Activated CD8-positive, alpha-beta memory T cell treated with anti-CD3 and anti-CD28 coated beads, Interleukin-2, amount 10 ng/mL, durations not matched to agents 7 days and 5 days (primary cell): Measurements from ENCODE around the gene C19orf85. TPM values are rescaled to one million over a fixed set of nuclear protein-coding genes. Genes with fewer than 3 reads are reported as not detected.

Source experiments
- ATAC-seq: fragments of 150-1000 bp; cut with Tn5 transposase; one replicate; pipeline ENCODE4 v1.10.0; 2021; ENCODE audit warnings: moderate library complexity
- CTCF ChIA-PET: fragments of 350-600 bp; sonication (Branson Sonifier 250); formaldehyde crosslinking; loops from one replicate; lab custom pipeline; 2021; ENCODE audit warnings: antibody characterized with exemption; lab: Charles Lee
- DNase-seq: peaks from one replicate; pipeline ENCODE4 v3.0.0-alpha.2; 2020
- H3K27ac Mint-ChIP-seq: one replicate; pipeline ENCODE4 v1.8.0; 2021; ENCODE audit warnings: mild to moderate bottlenecking, mixed read lengths
- H3K27me3 Mint-ChIP-seq: one replicate; pipeline ENCODE4 v1.8.0; 2021; ENCODE audit warnings: mixed read lengths
- H3K36me3 Mint-ChIP-seq: one replicate; pipeline ENCODE4 v1.8.0; 2021; ENCODE audit warnings: mild to moderate bottlenecking, mixed read lengths
- H3K4me1 Mint-ChIP-seq: one replicate; pipeline ENCODE4 v1.8.0; 2021; ENCODE audit warnings: mixed read lengths
- H3K4me3 Mint-ChIP-seq: one replicate; pipeline ENCODE4 v1.8.0; 2021; ENCODE audit warnings: mild to moderate bottlenecking, moderate library complexity, mixed read lengths
- H3K9me3 Mint-ChIP-seq: one replicate; pipeline ENCODE4 v1.8.0; 2022; ENCODE audit warnings: low read depth, mixed read lengths
- total RNA-seq, 2 experiments: library from RNA; stranded (reverse); gene quantifications; one replicate each; pipeline ENCODE4 v1.2.3, GENCODE V29; 2021

The C19orf85 gene
- total RNA-seq, 2 experiments from 2014 or later: not detected

DNA sequence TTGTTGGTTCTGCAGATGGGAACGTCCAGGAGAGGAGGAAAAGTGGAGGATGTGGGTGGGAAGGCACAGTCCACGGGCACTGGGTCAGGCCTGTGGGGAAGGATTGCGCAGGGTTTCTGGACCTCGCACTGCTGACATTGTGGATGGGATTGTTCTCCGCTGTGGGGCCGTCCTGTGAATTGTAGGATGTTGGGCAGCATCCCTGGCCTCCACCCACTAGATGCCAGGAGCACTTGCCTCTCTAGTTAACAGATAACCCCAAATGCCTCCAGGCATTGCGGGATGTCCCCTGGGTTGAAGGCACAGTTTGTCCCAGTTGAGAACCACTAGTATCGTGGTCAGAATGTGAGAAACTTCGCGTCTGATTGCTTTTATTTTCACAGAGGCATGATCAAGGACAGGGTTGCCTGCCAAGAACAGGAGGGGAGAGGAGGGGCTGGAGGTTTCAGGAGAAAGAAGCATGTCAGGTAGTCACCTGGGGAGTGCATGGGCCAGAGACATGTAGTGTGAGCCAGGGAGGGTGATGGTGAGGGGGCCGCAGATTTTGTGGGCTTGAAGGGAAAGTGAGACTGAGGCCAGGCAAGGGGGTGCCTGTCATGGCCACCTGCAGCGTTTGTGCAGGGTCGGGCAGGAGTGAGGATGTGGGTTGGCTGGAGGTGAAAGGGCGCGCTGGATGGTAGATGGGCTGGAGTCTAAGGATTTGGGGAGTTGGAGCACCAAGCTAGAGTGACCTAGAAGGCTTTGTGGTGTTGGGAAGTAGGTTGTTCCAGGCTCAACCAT lies 15.1 kb upstream of the C19orf85 start:
- no peak for ATAC-seq
- CTCF ChIA-PET: interaction anchor here (1.7 to 7.5 kb wide), 2 partner anchors 12 to 25 kb away, joined by 5 to 47 read pairs; no protein-coding TSS in a partner anchor
- H3K27ac Mint-ChIP-seq: no peak overlapping the region
- peaks cover 35% of the 10 kb centered on the region for H3K4me1 Mint-ChIP-seq
- no peaks in the 10 kb centered on the region for H3K27me3 Mint-ChIP-seq
- H3K9me3 Mint-ChIP-seq: no peaks in the 10 kb centered on the region
- no peak overlapping the region for H3K4me3 Mint-ChIP-seq
- peaks cover 2% of the 10 kb centered on the region for H3K36me3 Mint-ChIP-seq
- DNase-seq: no peak

DNA sequence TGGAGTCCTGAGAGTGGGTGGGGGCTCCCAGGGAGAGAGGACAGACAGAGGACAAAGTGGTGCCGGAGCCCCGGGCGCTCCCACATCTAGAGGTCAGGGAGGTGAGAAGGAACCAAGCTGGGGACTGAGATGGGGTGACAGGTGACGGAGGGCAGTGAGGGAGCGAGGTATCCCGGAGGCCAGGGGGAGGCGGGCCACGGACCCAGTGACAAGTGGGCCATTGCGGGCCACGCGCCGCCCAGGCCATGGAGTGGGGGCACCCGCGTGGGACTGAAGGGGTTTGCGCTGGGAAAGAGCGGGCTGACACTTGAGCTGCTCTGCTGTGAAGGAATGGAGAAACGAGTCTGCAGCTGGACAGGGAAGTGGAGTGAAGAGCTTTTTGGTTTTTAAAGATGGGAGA lies 14.5 kb upstream of the C19orf85 start:
- ATAC-seq (no peak), DNase-seq (no peak)
- H3K27ac Mint-ChIP-seq: no peak overlapping the region
- H3K9me3 Mint-ChIP-seq: no peaks in the 10 kb centered on the region
- H3K4me3 Mint-ChIP-seq: peak overlapping the region; percentile 29
- H3K36me3 Mint-ChIP-seq: peaks cover 2% of the 10 kb centered on the region
- peaks cover 34% of the 10 kb centered on the region for H3K4me1 Mint-ChIP-seq
- CTCF ChIA-PET: interaction anchor here (1.7 to 7.5 kb wide), 2 partner anchors 11 to 25 kb away, joined by 5 to 47 read pairs; no protein-coding TSS in a partner anchor
- no peaks in the 10 kb centered on the region for H3K27me3 Mint-ChIP-seq

DNA sequence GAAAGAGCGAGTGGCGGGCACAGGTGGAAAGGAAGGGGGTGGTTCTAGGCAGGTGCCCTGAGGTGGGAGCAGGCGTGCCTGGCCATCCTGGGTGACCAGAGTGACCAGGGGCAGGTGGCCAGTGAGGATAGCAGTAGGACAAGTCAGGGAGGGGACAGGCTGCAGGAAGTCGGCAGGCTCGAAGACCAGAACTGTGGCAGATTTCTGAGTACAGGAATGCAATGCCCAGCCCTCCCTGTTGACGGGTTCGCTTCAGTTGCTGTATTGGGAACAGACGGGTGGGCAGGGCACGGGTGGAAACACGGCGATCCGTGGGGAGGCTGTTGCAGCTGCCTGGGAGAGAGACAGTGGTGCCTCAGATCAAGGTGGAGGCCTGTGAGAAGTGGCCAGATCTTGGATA lies 13.8 kb upstream of the C19orf85 start:
- Mint-ChIP-seq H3K36me3 (peaks cover 2% of the 10 kb centered on the region), H3K27ac (no peak overlapping the region), H3K9me3 (no peaks in the 10 kb centered on the region), H3K27me3 (no peaks in the 10 kb centered on the region), H3K4me3 (peak overlapping the region; percentile 51), H3K4me1 (peaks cover 34% of the 10 kb centered on the region)
- no peak for DNase-seq
- ATAC-seq: no peak
- CTCF ChIA-PET: interaction anchor here (1.7 to 7.5 kb wide), 3 partner anchors 11 to 154 kb away, joined by 5 to 47 read pairs (median 9); no protein-coding TSS in a partner anchor

DNA sequence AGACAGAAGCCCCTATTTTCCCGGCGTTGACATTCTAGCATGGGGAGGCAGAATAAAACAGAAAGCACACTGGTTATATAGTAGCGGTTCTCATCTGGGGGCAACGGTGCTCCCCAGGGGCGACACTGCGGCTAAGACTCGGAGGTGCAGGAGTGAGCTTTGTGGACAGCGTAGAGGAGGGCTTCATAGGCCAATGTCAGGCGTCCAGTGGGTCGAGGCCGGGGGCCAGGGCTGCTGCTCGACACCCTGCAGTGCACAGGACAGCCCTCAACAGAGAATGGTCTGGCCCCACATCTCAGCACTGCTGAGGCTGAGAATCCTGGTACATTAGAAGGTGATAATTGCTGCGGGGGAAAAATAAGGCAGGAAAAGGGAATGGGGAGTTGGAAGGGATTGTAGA lies 13.4 kb upstream of the C19orf85 start:
- no peak overlapping the region for H3K27ac Mint-ChIP-seq
- no peaks in the 10 kb centered on the region for H3K9me3 Mint-ChIP-seq
- peak overlapping the region; percentile 51 for H3K4me3 Mint-ChIP-seq
- ATAC-seq: no peak
- no peak for DNase-seq
- CTCF ChIA-PET: interaction anchor here (1.7 to 7.5 kb wide), 4 partner anchors 10 to 175 kb away, joined by 5 to 47 read pairs (median 8); no protein-coding TSS in a partner anchor
- H3K4me1 Mint-ChIP-seq: peaks cover 34% of the 10 kb centered on the region
- H3K27me3 Mint-ChIP-seq: no peaks in the 10 kb centered on the region
- H3K36me3 Mint-ChIP-seq: peaks cover 2% of the 10 kb centered on the region

DNA sequence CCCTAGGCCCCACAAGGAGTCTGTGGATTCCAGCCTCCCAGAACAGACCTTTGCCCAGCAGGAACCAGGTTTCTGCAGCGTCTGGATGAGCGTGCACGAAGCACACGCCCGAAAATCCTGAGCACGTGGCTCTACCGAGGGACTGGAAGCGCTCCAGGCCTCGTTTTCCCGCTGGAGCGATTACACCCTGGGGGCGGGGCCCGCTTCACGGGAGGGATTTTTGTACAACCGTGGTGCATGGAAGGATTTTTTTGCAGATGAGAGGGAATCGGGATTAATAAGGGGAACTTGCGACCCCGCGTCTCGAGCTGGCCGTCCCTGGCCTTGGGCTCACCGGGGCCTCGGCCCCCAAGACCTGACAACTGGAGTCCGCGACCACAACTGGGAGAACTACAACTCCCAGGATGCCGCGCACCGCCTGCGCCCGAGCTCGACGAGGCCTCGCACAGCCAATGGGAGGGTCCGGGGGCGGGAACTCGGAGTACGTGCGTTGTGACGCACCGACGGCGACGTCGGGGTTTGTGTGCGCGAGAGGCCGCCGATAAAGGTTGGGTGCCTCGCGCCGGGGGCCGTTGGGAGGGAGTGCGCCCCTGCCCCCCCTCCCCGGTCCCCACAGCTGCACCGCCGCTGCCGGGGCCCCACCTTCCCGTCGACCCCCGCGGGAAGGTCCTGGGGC lies 11.7 kb upstream of the C19orf85 start, which contains the start of gene ZNF628:
Gene ZNF628 (plus strand): TSS at position 518 of the 676 bp plus-strand sequence. CDS start 3,294 bp downstream, outside the sequence.
- peak within 1 kb of the TSS; percentile 88 for H3K4me3 Mint-ChIP-seq
- ATAC-seq (peak; percentile 94), DNase-seq (peak; percentile 99)
- no peaks in the 10 kb centered on the region for H3K27me3 Mint-ChIP-seq
- H3K27ac Mint-ChIP-seq: peak within 1 kb of the TSS; percentile 93
- no peaks in the 10 kb centered on the region for H3K36me3 Mint-ChIP-seq
- CTCF ChIA-PET: interaction anchor here (0.6 to 7.5 kb wide), 18 partner anchors 9 to 335 kb away, joined by 3 to 47 read pairs (median 4); partner anchors contain the start of genes FIZ1, ISOC2, NAT14 and TMEM238
- H3K4me1 Mint-ChIP-seq: peaks cover 34% of the 10 kb centered on the region
- H3K9me3 Mint-ChIP-seq: no peaks in the 10 kb centered on the region

DNA sequence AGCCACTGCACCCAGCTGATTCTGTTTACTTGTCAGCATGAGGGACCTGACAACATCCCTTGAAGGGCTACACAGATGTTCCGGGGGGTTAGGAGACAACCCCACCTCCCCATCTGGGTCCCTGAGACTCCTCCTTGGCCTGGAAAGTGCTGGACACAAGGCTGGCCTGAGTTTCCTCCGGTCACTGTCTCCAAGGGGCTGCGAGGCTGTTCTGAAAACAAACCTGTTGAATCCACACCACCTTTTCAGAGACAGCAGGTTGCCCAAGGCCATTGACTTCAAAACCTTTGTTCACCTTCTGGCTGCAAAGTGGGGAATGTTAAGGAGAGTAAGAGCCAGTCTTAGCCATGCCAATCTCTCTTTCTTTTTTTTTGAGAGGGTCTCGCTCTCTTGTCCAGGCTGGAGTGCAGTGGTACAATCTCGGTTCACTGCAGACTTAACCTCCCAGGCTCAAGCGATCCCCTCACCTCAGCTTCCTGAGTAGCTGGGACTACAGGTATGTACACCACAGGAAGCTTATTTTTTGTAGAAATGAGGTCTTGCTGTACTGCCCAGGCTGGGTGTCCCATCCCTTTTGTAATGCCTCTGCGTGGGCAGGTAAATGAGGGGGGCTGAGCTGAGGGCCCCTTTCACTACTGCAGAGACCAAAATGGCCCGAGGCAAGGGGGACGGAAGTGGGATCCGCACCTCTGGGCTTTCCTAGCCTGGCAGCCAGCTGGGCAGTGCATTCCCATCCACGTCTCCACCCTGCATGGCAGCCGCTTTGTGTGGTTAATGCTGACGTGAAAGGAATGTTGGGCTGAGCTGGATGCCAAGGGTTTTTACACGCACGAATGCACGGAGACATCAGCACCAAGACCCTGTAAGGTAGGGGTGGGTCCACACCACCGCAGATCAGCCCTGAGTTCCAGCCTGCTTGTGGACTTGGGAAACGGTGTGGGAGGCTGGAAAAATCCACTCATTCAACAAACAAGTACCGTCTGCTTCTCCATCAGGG lies 10.0 kb upstream of the C19orf85 start:
- CTCF ChIA-PET: interaction anchor here (0.6 to 7.5 kb wide), 6 partner anchors 9 to 151 kb away, joined by 3 to 47 read pairs (median 3); no protein-coding TSS in a partner anchor
- ATAC-seq (no peak), DNase-seq (no peak)
- Mint-ChIP-seq H3K9me3 (no peaks in the 10 kb centered on the region), H3K36me3 (no peaks in the 10 kb centered on the region), H3K27me3 (no peaks in the 10 kb centered on the region), H3K27ac (no peak overlapping the region), H3K4me3 (peak overlapping the region; percentile 32), H3K4me1 (peaks cover 29% of the 10 kb centered on the region)

DNA sequence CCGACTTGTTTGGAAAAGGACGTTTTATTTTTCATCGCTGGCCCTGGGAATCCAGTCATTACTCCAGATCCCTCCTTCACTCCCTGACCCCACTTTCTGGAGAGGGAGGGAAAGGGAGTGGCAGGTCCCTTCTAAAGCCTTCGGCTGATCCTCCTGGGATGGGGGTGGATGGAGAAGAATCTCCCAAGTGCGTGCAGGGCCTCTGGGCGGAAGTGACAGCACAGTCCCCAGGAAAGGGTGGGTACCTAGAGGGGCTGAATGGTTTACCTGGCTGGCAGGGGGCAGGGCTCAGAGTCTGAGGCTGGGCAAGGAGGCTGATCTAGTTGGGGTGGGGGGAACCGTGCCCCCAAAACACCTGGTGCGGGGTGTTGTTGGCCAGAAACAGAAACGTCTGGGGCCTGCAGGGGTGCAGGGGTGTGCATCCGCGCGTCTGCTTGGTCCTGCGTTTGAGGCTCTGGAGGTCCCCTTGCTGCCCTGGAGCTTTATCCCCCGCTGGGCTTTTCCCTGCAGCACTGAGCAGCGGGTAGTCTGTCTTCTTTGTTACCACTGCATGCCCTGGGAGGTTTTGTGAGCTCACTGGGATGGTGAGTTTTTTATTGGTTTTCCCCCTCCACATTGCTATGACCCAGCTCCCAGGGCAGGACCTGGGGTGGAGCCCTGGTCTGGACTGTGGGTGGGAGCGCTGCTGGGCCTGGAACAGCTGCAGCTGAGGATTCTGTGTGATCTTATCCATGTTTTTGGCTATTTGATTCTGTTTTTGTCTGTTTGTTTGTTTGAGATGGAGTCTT lies 8.9 kb upstream of the C19orf85 start:
- H3K4me1 Mint-ChIP-seq: peaks cover 21% of the 10 kb centered on the region
- no peaks in the 10 kb centered on the region for H3K27me3 Mint-ChIP-seq
- CTCF ChIA-PET: interaction anchor here (7.5 kb wide), 1 partner anchor 31 kb away, joined by 47 read pairs; no protein-coding TSS in a partner anchor
- ATAC-seq (no peak), DNase-seq (no peak)
- no peaks in the 10 kb centered on the region for H3K9me3 Mint-ChIP-seq
- no peaks in the 10 kb centered on the region for H3K36me3 Mint-ChIP-seq
- H3K4me3 Mint-ChIP-seq: no peak overlapping the region
- H3K27ac Mint-ChIP-seq: no peak overlapping the region

DNA sequence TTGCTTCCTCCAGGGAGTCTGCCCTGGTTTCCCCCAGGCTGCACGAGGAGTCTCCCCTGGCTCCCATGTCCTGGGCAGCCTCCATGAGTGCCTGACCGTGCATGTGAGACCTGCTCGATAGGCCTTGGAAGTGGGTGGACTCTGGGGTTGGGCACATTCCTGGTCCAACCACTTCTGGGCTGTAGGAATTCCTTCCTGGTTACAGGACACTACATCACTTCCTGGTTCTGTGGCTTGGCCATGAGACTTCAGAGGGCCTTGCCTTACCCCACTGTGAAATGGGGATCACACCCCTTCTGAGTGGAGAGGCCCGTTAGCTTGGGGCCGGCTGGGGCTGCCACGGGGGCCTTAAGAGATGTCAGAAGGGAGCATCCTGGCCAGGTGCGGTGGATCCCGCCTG lies 7.9 kb upstream of the C19orf85 start:
- no peak overlapping the region for H3K27ac Mint-ChIP-seq
- peaks cover 16% of the 10 kb centered on the region for H3K4me1 Mint-ChIP-seq
- DNase-seq: no peak
- H3K36me3 Mint-ChIP-seq: no peaks in the 10 kb centered on the region
- no peak for ATAC-seq
- no peak overlapping the region for H3K4me3 Mint-ChIP-seq
- no peaks in the 10 kb centered on the region for H3K27me3 Mint-ChIP-seq
- no peaks in the 10 kb centered on the region for H3K9me3 Mint-ChIP-seq
- CTCF ChIA-PET: no interaction called here

DNA sequence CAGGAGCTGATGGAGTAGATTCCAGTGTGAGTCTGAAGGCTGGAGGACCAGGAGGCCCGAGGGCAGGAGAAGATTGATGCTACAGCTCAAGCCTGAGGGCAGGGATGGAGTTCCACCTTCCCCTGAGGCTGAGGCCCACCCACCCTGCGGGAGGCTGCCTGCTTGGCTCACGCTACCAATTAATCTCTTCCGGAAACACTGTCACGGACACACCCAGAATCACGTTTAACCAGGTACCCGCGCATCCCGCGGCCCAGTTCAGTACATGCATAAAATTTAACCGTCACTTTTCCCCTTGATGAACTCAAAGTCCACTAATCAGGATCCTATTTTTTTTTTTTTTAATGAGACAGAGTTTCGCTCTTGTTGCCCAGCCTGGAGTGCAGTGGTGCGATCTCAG lies 6.7 kb upstream of the C19orf85 start:
- no peaks in the 10 kb centered on the region for H3K9me3 Mint-ChIP-seq
- H3K4me1 Mint-ChIP-seq: peaks cover 13% of the 10 kb centered on the region
- H3K36me3 Mint-ChIP-seq: no peaks in the 10 kb centered on the region
- H3K4me3 Mint-ChIP-seq: no peak overlapping the region
- H3K27me3 Mint-ChIP-seq: no peaks in the 10 kb centered on the region
- ATAC-seq: no peak
- H3K27ac Mint-ChIP-seq: no peak overlapping the region
- DNase-seq: no peak
- CTCF ChIA-PET: interaction anchor here (1.0 to 1.2 kb wide), 2 partner anchors 32 to 33 kb away, joined by 3 to 9 read pairs; no protein-coding TSS in a partner anchor

DNA sequence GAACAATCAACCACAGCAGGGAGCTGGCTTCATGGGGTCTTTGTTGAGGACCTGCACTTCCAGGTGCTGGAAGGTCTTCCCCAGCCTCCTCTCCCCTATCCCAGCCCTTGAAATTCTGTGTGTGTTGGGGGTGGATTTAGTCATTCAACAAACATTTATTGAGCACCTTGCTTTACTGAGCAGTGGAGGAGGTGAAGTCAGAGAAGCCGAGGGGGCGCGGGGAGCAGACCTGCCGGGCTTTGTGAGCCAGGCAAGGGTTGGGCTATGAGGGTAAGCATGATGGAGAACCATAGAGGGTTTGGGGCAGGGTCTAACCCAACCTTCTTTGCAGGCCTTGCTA lies 3.5 kb upstream of the C19orf85 start:
- no peak overlapping the region for H3K4me3 Mint-ChIP-seq
- H3K9me3 Mint-ChIP-seq: no peaks in the 10 kb centered on the region
- no peaks in the 10 kb centered on the region for H3K36me3 Mint-ChIP-seq
- ATAC-seq (peak; percentile 16), DNase-seq (no peak)
- H3K27ac Mint-ChIP-seq: no peak overlapping the region
- CTCF ChIA-PET: interaction anchor here (0.6 to 4.9 kb wide), 26 partner anchors 8 to 1585 kb away, joined by 3 to 76 read pairs (median 6); partner anchors contain the start of genes FIZ1, NAT14, TMEM238 and ZNF524
- H3K27me3 Mint-ChIP-seq: peaks cover 2% of the 10 kb centered on the region
- peaks cover 3% of the 10 kb centered on the region for H3K4me1 Mint-ChIP-seq

DNA sequence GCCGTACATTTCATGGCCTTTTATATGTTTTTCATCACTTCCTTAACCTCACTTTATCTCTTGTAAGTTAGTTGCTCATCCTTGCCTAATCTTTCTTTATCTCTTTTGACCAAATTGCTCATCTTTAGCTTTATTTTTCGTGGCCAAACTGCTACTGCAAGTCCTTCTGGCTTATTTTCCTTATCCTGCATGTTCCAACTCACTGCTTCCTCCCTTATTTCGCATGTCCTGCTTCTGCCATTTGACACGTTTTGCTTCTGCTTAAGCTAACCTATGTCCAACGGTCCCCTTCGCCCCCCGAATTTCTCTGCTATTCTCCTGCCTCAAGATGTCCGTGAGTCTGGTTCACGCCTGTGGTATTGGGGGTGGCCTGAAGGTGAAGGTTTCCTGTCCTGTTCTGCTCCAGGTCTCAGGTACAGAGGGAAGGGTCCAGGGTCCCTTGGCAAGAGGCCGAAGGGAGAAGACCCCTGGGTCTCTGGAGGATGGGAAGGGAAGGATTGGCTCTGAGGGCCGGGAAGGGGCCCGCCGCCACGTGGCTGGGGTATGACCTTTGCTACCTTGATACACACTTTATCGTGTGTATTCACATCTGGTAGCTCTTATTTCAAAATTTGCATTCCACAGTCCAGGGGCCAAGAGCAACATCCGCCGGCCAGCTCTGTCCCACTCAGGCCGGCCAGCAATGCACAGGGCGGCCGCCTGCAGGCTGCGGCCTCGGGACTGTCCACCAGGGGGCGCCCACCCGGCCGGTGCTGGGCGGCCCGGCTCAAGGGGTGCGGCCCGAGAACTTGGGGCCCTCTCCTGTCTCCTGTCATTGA lies 2.9 kb upstream of the C19orf85 start:
- Mint-ChIP-seq H3K27me3 (peaks cover 2% of the 10 kb centered on the region), H3K36me3 (no peaks in the 10 kb centered on the region), H3K9me3 (no peaks in the 10 kb centered on the region), H3K4me3 (no peak overlapping the region), H3K27ac (no peak overlapping the region), H3K4me1 (peaks cover 3% of the 10 kb centered on the region)
- DNase-seq (peak; percentile 74), ATAC-seq (peak; percentile 96)
- CTCF ChIA-PET: interaction anchor here (0.6 to 4.9 kb wide), 32 partner anchors 9 to 1584 kb away, joined by 3 to 76 read pairs (median 5); partner anchors contain the start of genes FIZ1, NAT14, PPP6R1 and TMEM238
